Measurements from ENCODE around the gene ATP2A3.
A peak's percentile ranks its signal among the peaks of the same experiment; 100 is the strongest.

Gene ATP2A3

DNA sequence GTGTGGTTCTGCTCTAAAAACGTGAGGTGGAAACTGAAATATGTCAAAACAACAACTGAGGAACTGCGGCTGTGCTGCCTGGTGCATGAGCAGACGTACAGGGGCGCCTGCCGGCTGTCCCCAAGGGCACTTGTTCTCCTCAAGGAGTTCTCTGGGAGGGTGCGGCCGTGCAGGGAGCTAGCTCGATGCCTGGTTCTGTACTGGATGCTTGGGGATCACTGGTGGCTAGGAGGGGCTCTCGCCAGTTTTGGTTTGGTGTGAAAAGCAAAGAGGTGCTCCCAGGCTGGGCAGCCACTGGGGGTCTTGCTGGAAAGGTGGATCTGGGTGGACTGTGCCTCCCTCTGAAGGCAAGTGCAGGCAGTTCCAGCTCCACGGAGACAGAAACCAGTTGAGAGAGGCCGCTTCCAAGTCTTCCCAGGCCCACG is 41.9 kb upstream of the ATP2A3 start:
- DNase-seq (ENCODE audit: low read depth, low spot score), result no peak
- Histone ChIP-seq H3K9me3 (ENCODE audit: low read depth, low read length) (no peaks in the 10 kb centered on the region), H3K36me3 (ENCODE audit: insufficient read depth, low read length) (peaks cover 3% of the 10 kb centered on the region; the same call in 1 of the 2 replicates), H3K4me3 (no peak overlapping the region), H3K27ac (no peak overlapping the region), H3K9ac (ENCODE audit: insufficient read length) (no peak overlapping the region)
- TF ChIP-seq FOXP2 (optimal IDR thresholded peaks at IDR 0.05; ENCODE audit: control extremely low read depth, extremely low read length, insufficient read depth) (no peak), POLR2AphosphoS5 (IDR thresholded peaks at IDR 0.05; ENCODE audit: borderline replicate concordance, low read depth, low read length) (no peak), EZH2 (IDR thresholded peaks at IDR 0.05) (no peak)

DNA sequence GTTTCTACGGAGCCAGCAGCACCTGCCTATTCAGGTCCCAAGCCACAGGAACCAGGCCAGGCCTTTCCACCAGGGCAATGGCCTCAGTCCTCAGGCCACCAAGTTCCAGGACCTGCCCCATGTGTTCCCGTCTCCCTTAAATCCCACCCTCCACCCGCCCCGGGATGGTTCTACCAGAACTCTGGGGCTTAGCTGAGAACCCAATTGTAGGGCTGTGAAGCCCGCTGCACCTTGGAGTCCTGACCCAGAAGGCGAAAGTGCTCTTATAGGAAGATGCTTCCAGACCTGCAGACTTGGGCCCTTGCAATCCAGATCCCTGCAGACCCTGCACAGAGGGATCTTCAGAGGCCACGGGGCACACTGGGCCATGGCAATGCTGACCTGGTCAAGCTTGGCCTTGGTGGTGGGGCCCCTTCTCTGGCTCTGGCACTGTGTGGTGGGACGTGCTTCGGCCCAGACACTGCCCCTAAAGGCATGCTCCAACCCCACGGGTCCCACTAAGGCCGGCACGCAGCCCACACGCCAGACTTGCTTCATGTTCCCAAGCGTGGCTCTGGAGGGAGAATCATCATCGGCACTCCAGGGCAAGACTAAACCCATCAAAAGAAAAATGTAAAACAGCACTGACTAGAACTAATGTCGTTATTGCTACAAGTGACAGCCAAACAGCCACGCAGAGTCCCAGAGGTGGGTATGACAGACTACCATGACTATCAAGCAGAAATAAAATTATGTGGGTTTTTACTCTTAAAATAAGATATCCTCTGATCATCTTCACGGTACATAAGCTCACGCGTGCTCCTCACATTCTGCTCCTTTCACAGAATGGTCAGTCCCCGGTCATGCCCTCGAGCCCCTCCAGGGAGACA is 41.3 kb upstream of the ATP2A3 start:
- H3K9ac ChIP-seq (ENCODE audit: insufficient read length), result no peak overlapping the region
- H3K27ac ChIP-seq, result no peak overlapping the region
- peaks cover 3% of the 10 kb centered on the region; the same call in 1 of the 2 replicates for H3K36me3 ChIP-seq (ENCODE audit: insufficient read depth, low read length)

GRCh38 chr17:4004517-4005295 is 40.5 kb upstream of the ATP2A3 start:
- H3K9ac ChIP-seq (ENCODE audit: insufficient read length), result no peak overlapping the region
- TF ChIP-seq POLR2AphosphoS5 (IDR thresholded peaks at IDR 0.05; ENCODE audit: borderline replicate concordance, low read depth, low read length) (no peak), FOXP2 (optimal IDR thresholded peaks at IDR 0.05; ENCODE audit: control extremely low read depth, extremely low read length, insufficient read depth) (no peak), EZH2 (IDR thresholded peaks at IDR 0.05) (no peak)
- H3K4me3 ChIP-seq, result no peak overlapping the region
- H3K36me3 ChIP-seq (ENCODE audit: insufficient read depth, low read length), result peaks cover 3% of the 10 kb centered on the region; the same call in 1 of the 2 replicates
- DNase-seq (ENCODE audit: low read depth, low spot score), result no peak
- H3K27ac ChIP-seq, result no peak overlapping the region
- no peaks in the 10 kb centered on the region for H3K9me3 ChIP-seq (ENCODE audit: low read depth, low read length)

More for the DNA sequence above, 41.3 kb upstream of the ATP2A3 start:
- no peaks in the 10 kb centered on the region for H3K9me3 ChIP-seq (ENCODE audit: low read depth, low read length)
- H3K4me3 ChIP-seq, result no peak overlapping the region
- TF ChIP-seq POLR2AphosphoS5 (IDR thresholded peaks at IDR 0.05; ENCODE audit: borderline replicate concordance, low read depth, low read length) (no peak), FOXP2 (optimal IDR thresholded peaks at IDR 0.05; ENCODE audit: control extremely low read depth, extremely low read length, insufficient read depth) (no peak), EZH2 (IDR thresholded peaks at IDR 0.05) (no peak)
- DNase-seq (ENCODE audit: low read depth, low spot score), result no peak

GRCh38 chr17:4003501-4004421 is 39.5 kb upstream of the ATP2A3 start:
- DNase-seq (ENCODE audit: low read depth, low spot score), result no peak
- Histone ChIP-seq H3K27ac (no peak overlapping the region), H3K9ac (ENCODE audit: insufficient read length) (no peak overlapping the region), H3K9me3 (ENCODE audit: low read depth, low read length) (no peaks in the 10 kb centered on the region), H3K36me3 (ENCODE audit: insufficient read depth, low read length) (no peaks in the 10 kb centered on the region; the same call in 1 of the 2 replicates), H3K4me3 (no peak overlapping the region)
- TF ChIP-seq POLR2AphosphoS5 (IDR thresholded peaks at IDR 0.05; ENCODE audit: borderline replicate concordance, low read depth, low read length) (no peak), FOXP2 (optimal IDR thresholded peaks at IDR 0.05; ENCODE audit: control extremely low read depth, extremely low read length, insufficient read depth) (no peak), EZH2 (IDR thresholded peaks at IDR 0.05) (no peak)

DNA sequence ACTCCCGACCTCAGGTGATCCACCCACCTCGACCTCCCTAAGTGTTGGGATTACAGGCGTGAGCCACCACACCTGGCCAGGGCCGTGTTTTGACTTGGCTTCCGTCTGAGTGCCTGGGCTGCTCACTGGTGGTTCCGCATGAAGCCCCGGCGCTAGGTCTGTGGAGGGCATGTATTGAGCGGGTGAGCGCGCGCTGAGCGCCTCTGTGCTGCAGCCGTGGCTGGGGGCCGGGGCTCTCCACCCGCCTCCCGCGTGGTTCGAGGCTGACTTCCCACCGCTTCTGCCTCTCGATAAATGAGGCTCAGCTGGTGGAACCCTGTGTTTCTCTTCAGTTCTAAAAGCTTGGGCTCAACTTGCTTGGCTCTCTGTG is 38.9 kb upstream of the ATP2A3 start:
- H3K4me3 ChIP-seq, result no peak overlapping the region
- H3K36me3 ChIP-seq (ENCODE audit: insufficient read depth, low read length), result no peaks in the 10 kb centered on the region; the same call in 1 of the 2 replicates
- no peak overlapping the region for H3K9ac ChIP-seq (ENCODE audit: insufficient read length)
- no peaks in the 10 kb centered on the region for H3K9me3 ChIP-seq (ENCODE audit: low read depth, low read length)
- DNase-seq (ENCODE audit: low read depth, low spot score), result no peak
- H3K27ac ChIP-seq, result no peak overlapping the region
- no peak for TF ChIP-seq FOXP2 (optimal IDR thresholded peaks at IDR 0.05; ENCODE audit: control extremely low read depth, extremely low read length, insufficient read depth)
- TF ChIP-seq EZH2 (IDR thresholded peaks at IDR 0.05), result no peak
- no peak for TF ChIP-seq POLR2AphosphoS5 (IDR thresholded peaks at IDR 0.05; ENCODE audit: borderline replicate concordance, low read depth, low read length)

GRCh38 chr17:4001048-4001590 is 36.9 kb upstream of the ATP2A3 start:
- TF ChIP-seq POLR2AphosphoS5 (IDR thresholded peaks at IDR 0.05; ENCODE audit: borderline replicate concordance, low read depth, low read length), result no peak
- TF ChIP-seq EZH2 (IDR thresholded peaks at IDR 0.05), result no peak
- no peak for TF ChIP-seq FOXP2 (optimal IDR thresholded peaks at IDR 0.05; ENCODE audit: control extremely low read depth, extremely low read length, insufficient read depth)
- Histone ChIP-seq H3K4me3 (no peak overlapping the region), H3K9ac (ENCODE audit: insufficient read length) (no peak overlapping the region), H3K9me3 (ENCODE audit: low read depth, low read length) (no peaks in the 10 kb centered on the region), H3K36me3 (ENCODE audit: insufficient read depth, low read length) (no peaks in the 10 kb centered on the region; the same call in 1 of the 2 replicates), H3K27ac (no peak overlapping the region)
- peak; percentile 2 for DNase-seq (ENCODE audit: low read depth, low spot score)

- no peaks in the 10 kb centered on the region for H3K36me3 ChIP-seq (ENCODE audit: insufficient read depth, low read length)
- H3K4me3 ChIP-seq, result no peak overlapping the region
- H3K9ac ChIP-seq (ENCODE audit: insufficient read length), result no peak overlapping the region
- no peak for DNase-seq (ENCODE audit: low read depth, low spot score)
- no peak overlapping the region for H3K27ac ChIP-seq
- H3K9me3 ChIP-seq (ENCODE audit: low read depth, low read length), result no peaks in the 10 kb centered on the region
- TF ChIP-seq POLR2AphosphoS5 (IDR thresholded peaks at IDR 0.05; ENCODE audit: borderline replicate concordance, low read depth, low read length) (no peak), FOXP2 (optimal IDR thresholded peaks at IDR 0.05; ENCODE audit: control extremely low read depth, extremely low read length, insufficient read depth) (no peak), EZH2 (IDR thresholded peaks at IDR 0.05) (no peak)
Measured at GRCh38 chr17:3998436-3998835, 34.2 kb upstream of the ATP2A3 start.
